Measurements from ENCODE around the gene RASGRP4.
"Not testable (repeated sequence)": the region's sequence is repeated elsewhere in the genome, so short reads cannot be mapped to it uniquely, and the experiment has no call there.

The RASGRP4 gene

DNA sequence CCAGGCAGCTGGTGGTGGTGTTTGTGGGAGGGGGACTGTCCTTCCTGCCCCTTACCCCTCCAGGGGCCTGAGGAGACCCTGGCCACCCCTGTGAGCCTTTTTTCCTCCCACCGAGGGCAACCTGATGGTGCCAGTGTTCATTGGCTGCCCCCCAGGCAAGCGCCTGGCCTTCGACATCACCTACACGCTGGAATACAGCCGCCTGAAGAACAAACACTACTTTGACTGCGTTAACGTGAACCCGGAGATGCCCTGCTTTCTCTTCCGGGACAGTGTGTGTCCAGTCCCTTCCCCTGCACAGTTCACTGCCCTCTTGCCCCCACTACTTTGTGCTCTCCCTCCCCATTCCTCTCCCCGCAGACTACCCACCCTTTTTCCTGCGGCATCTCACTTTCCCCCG lies 59.0 kb downstream of the RASGRP4 start:
- DNase-seq, result no peak

DNA sequence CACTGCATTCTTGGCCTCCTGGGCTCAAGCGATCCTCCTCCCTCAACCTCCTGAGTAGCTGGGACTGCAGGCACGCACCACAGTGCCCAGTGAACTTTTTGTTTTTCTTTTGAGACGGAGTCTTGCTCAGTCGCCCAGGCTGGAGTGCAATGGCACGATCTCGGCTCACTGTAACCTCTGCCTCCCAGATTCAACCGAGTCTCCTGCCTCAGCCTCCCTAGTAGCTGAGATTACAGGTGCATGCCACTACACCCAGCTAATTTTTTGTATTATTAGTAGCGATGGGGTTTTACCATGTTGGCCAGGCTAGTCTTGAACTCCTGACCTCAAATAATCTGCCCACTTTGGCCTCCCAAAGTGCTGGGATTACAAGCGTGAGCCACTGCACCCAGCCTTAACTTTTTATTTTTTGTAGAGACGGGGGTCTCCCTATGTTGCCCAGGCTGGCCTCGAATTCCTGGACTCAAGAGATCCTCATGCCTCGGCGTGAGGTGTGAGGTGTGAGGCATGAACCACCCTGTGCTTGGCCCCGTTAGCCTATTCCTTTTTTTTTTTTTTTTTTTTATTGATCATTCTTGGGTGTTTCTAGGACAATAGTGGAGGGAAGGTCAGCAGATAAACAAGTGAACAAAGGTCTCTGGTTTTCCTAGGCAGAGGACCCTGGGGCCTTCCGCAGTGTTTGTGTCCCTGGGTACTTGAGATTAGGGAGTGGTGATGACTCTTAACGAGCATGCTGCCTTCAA lies 62.9 kb downstream of the RASGRP4 start:
- not testable (repeated sequence) for DNase-seq

DNA sequence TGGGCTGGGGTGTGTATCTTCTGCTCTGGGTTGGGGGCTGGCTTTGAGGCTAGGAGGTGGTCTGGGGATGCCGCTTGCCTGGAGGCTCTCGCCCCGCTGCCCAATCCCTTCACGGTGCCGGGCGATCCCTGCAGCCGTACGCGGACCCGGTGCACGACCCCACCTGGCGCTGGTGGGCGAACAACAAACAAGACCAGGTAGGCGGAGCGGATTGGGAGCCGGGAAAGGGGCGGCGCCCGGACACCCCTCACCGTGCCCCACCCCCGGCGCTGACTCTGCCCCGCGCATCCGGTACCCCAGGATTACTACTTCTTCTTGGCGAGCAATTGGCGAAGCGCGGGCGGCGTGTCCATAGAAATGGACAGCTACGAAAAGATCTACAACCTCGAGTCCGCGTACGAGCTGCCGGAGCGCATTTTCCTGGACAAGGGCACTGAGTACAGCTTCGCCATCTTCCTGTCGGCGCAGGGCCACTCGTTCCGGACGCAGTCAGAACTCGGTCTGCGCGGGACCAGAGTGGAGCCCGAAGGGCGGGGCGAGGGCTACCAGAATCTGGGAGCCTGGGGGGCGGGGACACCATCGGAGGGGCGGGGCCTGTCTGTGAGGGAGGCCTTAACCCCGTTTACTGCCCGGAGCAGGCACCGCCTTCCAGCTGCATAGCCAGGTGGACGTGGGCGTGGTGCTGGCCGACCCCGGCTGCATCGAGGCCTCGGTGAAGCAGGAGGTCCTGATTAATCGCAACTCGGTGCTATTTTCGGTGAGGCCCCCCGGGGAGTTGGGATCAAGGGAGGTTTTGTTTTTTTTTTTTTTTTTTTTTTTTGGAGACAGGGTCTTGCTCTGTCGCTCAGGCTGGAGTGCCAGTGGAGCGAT lies 63.7 kb downstream of the RASGRP4 start:
- DNase-seq, result peak; percentile 89

DNA sequence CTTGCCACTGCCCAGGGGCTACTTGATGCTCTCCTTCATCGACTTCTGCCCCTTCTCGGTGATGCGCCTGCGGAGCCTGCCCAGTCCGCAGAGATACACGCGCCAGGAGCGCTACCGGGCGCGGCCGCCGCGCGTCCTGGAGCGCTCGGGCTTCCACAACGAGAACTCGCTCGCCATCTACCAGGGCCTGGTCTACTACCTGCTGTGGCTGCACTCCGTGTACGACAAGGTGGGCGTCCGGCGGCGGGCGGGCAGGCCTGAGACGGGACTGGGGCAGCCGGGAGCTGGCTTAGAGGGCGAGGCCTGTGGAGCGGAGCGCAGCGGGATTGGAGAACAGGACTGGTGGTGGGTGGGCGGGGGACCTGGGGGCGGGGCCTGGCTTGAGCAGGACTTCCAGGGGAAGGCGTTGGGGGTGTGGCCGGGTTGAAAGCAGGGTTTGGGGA lies 64.4 kb downstream of the RASGRP4 start:
- peak; percentile 89 for DNase-seq

GRCh38 chr19:38360839-38361631 lies 65.0 kb downstream of the RASGRP4 start:
- DNase-seq, result no peak

- DNase-seq, result no peak
Observed at GRCh38 chr19:38360351-38360750, 65.7 kb downstream of the RASGRP4 start.

DNA sequence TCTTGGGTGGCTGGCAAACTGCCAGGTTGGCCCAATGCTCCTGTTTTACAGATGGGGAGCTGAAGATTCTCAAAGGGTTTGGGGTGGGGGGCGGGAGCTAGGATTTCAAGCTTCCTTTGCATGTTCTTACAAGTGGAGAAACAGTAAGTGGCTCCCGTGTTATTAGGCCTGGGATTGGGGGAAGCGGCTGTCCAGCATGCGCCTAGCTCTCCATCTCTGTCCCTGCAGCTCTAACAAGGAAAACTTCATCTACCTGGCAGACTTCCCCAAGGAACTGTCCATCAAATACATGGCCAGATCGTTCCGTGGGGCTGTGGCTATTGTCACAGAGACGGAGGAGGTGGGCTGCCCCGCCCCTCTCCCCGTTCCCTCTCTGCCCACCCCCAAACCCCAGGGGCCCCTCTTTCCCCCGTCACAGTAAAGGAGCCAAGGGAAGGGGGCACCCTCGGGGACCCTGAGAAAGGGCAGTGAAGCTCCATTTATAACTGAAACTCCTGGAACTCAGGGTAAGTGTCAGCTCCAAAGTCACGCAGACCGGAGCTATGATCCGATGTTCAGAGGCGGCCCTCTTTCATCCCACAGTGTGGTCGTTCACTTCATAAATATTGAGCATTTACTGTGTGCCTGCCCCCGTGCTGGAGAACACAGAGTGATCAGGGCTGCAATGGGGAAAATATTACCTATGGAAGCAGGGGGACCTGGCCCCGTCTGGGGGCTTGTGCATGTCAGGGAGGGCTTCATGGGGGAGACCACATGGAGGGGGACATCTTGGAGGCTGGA lies 66.6 kb downstream of the RASGRP4 start:
- no peak for DNase-seq
